K562 (cell line): ENCODE measurements around the gene FDPS. TPM values are rescaled to one million over a fixed set of nuclear protein-coding genes. Genes with fewer than 3 reads are reported as not detected.

ENCODE experiments used
- ATAC-seq: fragments of 200-7000 bp; cut with Tn5 transposase; 3 replicates; pipeline ENCODE4 v1.9.1; 2020; ENCODE audit warnings: moderate library complexity
- BruUV-seq: library from RNA; stranded (reverse); fragments of 400-500 nt; replicated peaks from 2 replicates; lab custom pipeline; 2021; lab: Mats Ljungman, UMichigan
- CTCF ChIA-PET: fragments of 300-600 bp; formaldehyde crosslinking; extraction: SDS; loops from one replicate; lab custom pipeline; 2021; ENCODE audit warnings: low intra/inter-chr PET ratio; lab: Yijun Ruan, JAX
- POLR2A ChIA-PET: fragments of 300-600, 350-650 bp; sonication (Branson Sonifier 250); formaldehyde crosslinking; extraction: SDS; loops from one replicate; lab custom pipeline; 2021; ENCODE audit warnings: antibody characterized with exemption, inconsistent platforms; lab: Yijun Ruan, JAX
- DNase-seq, 4 experiments: peaks; one replicate each; pipeline versions ENCODE4 v3.0.0 to v3.0.0-alpha.2; 2011 to 2018; ENCODE audit warnings: low spot score in 3 of 4, mixed read lengths in 3 of 4; ENCODE audit errors: extremely low read depth in 1 of 4
- FAIRE-seq: peaks from 2 replicates; lab custom pipeline; 2011; peaks lifted over from hg19 to GRCh38; lab: Jason Lieb, UNC
- H2AFZ ChIP-seq: 2 replicates; pipeline ENCODE4 v1.6.0; 2011; ENCODE audit warnings: low read depth, low read length, control low read depth, inconsistent platforms
- H3K27ac ChIP-seq: fragments of 200-600 bp; 3 replicates; pipeline ENCODE4 v1.8.0; 2011; ENCODE audit warnings: low read depth, mild to moderate bottlenecking, control low read depth, inconsistent platforms, low read length, moderate library complexity, mixed read lengths; ENCODE audit errors: extremely low read depth
- H3K27me3 ChIP-seq, 2 experiments: fragments of 300-600 bp in 1 of 2; 2 replicates in 1 of 2; 3 replicates in 1 of 2; pipeline versions ENCODE4 v1.6.0 to v1.8.0; 2011; ENCODE audit warnings: inconsistent platforms in 2 of 2, low read length in 2 of 2, mild to moderate bottlenecking in 1 of 2, mixed read lengths in 1 of 2, moderate library complexity in 1 of 2; ENCODE audit not compliant: control insufficient read depth in 2 of 2, insufficient read depth in 2 of 2
- H3K36me3 ChIP-seq: fragments of 300-600 bp; 3 replicates; pipeline ENCODE4 v1.8.0; 2011; ENCODE audit warnings: mild to moderate bottlenecking, low read length, inconsistent platforms; ENCODE audit not compliant: control insufficient read depth, insufficient read depth
- H3K4me1 ChIP-seq, 2 experiments: fragments of 200-600 bp in 1 of 2; replicated peaks in 1 of 2; 2 replicates in 1 of 2; 3 replicates in 1 of 2; pipeline versions ENCODE4 v1.5.1 to v1.8.0; 2011; ENCODE audit warnings: inconsistent platforms in 2 of 2, low read length in 2 of 2, mild to moderate bottlenecking in 1 of 2, mixed read lengths in 1 of 2, moderate library complexity in 1 of 2; ENCODE audit not compliant: control insufficient read depth in 2 of 2, insufficient read depth in 2 of 2
- H3K4me2 ChIP-seq: 2 replicates; pipeline ENCODE4 v1.6.1; 2011; ENCODE audit warnings: low read length, control low read depth, inconsistent platforms, mixed read lengths; ENCODE audit not compliant: insufficient read depth
- H3K4me3 ChIP-seq: fragments of 200-600 bp; sonication (generic), shearing (Covaris generic); 2 replicates; pipeline ENCODE4 v1.5.1; 2016; ENCODE audit warnings: control low read depth, inconsistent platforms
- H3K79me2 ChIP-seq: fragments of 200-600 bp; 3 replicates; pipeline ENCODE4 v1.8.0; 2011; ENCODE audit warnings: low read length, inconsistent platforms; ENCODE audit not compliant: control insufficient read depth, insufficient read depth
- H3K9ac ChIP-seq, 2 experiments: 2 replicates each; pipeline versions ENCODE4 v1.6.0 to v1.6.1; 2011; ENCODE audit warnings: low read depth in 2 of 2, low read length in 2 of 2, control low read depth in 1 of 2, inconsistent platforms in 1 of 2, mild to moderate bottlenecking in 1 of 2, mixed read lengths in 1 of 2; ENCODE audit not compliant: insufficient read depth in 1 of 2
- H3K9me1 ChIP-seq: one replicate; pipeline ENCODE4 v1.6.0; 2011; ENCODE audit warnings: inconsistent platforms, mild to moderate bottlenecking, low read length, moderate library complexity; ENCODE audit not compliant: control insufficient read depth, insufficient read depth
- H3K9me3 ChIP-seq: replicated peaks from 2 replicates; pipeline ENCODE4 v1.5.1; 2011; ENCODE audit warnings: low read depth, low read length, inconsistent platforms; ENCODE audit not compliant: control insufficient read depth, insufficient read depth
- H4K20me1 ChIP-seq: replicated peaks from 2 replicates; pipeline ENCODE4 v1.6.1; 2011; ENCODE audit warnings: low read length, inconsistent platforms, mixed read lengths; ENCODE audit not compliant: control insufficient read depth, insufficient read depth
- EP300 ChIP-seq: IDR thresholded peaks from 2 replicates; pipeline ENCODE4 v1.6.1; 2012; ENCODE audit warnings: low read length, improper control_type of control experiment
- SIRT6 ChIP-seq: IDR thresholded peaks from one replicate; pipeline ENCODE4 v1.6.1; 2012; ENCODE audit warnings: low read depth, mild to moderate bottlenecking, control low read depth, inconsistent platforms, low read length, moderate library complexity
- TCF7 ChIP-seq: sonication (generic); IDR thresholded peaks from 2 replicates; pipeline ENCODE4 v1.6.1; 2016; ENCODE audit warnings: antibody characterized with exemption, borderline replicate concordance
- TFAM ChIP-seq: fragments of 250-450 bp; sonication (Bioruptor Pico); conservative IDR thresholded peaks from 2 replicates; pipeline ENCODE4 v1.5.0; 2021; ENCODE audit warnings: mild to moderate bottlenecking, moderate library complexity
- ZKSCAN1 ChIP-seq: fragments of 150-350 bp; IDR thresholded peaks from 2 replicates; pipeline ENCODE4 v1.6.1; 2016; ENCODE audit warnings: low read depth, low read length
- ZNF407 ChIP-seq: fragments of 450-650 bp; IDR thresholded peaks from 2 replicates; pipeline ENCODE4 v1.6.1; 2016; ENCODE audit warnings: low read depth
- WGBS: fragments of 100-300 bp; shearing (Covaris generic); methylation state at CpG from one replicate; pipeline ENCODE4 v1.1.6; 2016; ENCODE audit warnings: low coverage, mixed read lengths; ENCODE audit not compliant: insufficient coverage; ENCODE audit errors: missing lambda C conversion rate; 5-methylcytosine and 5-hydroxymethylcytosine counted together
- in situ Hi-C: fragments of 300-500 bp; cut with MboI; formaldehyde crosslinking; loops from 4 replicates; pipeline ENCODE4 v1.15.0; 2018; ENCODE audit warnings: inconsistent platforms, mixed read lengths
- intact Hi-C: fragments of 100-400 bp; cut with micrococcal nuclease; formaldehyde crosslinking; loops from 2 replicates; pipeline ENCODE4 v1.14.2; 2022
- polyA plus RNA-seq, 8 experiments: library from polyadenylated mRNA; depleted of rRNA in 4 of 8; stranded (reverse) in 5 of 8; unstranded in 3 of 8; fragments of >200 nt; fragmentation: Nextera tagmentation in 2 of 8; fragmentation: Illumina TruSeq in 1 of 8; extraction: Ambion mirVana in 2 of 8; extraction: Trizol in 1 of 8; gene quantifications; 2 replicates each; pipeline versions ENCODE4 v1.2.1 to v1.2.3, GENCODE V29; 2011 to 2014; ENCODE audit warnings: inconsistent platforms in 1 of 8, missing spikeins in 1 of 8
- total RNA-seq, 7 experiments: library from RNA; depleted of rRNA in 6 of 7; stranded (reverse); fragments of >200 nt in 6 of 7; fragmentation: Illumina TruSeq in 2 of 7; extraction: Trizol in 2 of 7; gene quantifications; 2 replicates each; pipeline versions ENCODE4 v1.2.1 to v1.2.3, GENCODE V29; 2011 to 2021; ENCODE audit warnings: low replicate concordance in 1 of 7
- TF ChIP-seq, protein P1 (sequence below), 2 experiments: IDR thresholded peaks; 2 replicates each; pipeline ENCODE4 v1.6.1; 2011; ENCODE audit warnings: borderline replicate concordance in 1 of 2, control low read depth in 1 of 2, low read depth in 1 of 2, low read length in 1 of 2, mild to moderate bottlenecking in 1 of 2, mixed read lengths in 1 of 2, moderate library complexity in 1 of 2; ENCODE audit not compliant: insufficient read depth in 1 of 2, insufficient read length in 1 of 2, poor library complexity in 1 of 2, severe bottlenecking in 1 of 2; ENCODE audit errors: extremely low read depth in 1 of 2
- TF ChIP-seq, protein P2 (sequence below): sonication (generic); formaldehyde crosslinking; IDR thresholded peaks from 2 replicates; pipeline ENCODE4 v1.8.1; 2023; ENCODE audit warnings: mild to moderate bottlenecking, missing genetic modification reagents
- TF ChIP-seq, protein P3 (sequence below): fragments of 450-650 bp; IDR thresholded peaks from 2 replicates; pipeline ENCODE4 v1.6.1; 2016; ENCODE audit warnings: missing biosample characterization, missing genetic modification characterization

The FDPS gene
- total and polyA plus RNA-seq, 9 of the 15 experiments (the other 6 are each of a cell fraction or from before 2014, with no cell fraction given), result 247 to 884 (median 360) TPM

DNA sequence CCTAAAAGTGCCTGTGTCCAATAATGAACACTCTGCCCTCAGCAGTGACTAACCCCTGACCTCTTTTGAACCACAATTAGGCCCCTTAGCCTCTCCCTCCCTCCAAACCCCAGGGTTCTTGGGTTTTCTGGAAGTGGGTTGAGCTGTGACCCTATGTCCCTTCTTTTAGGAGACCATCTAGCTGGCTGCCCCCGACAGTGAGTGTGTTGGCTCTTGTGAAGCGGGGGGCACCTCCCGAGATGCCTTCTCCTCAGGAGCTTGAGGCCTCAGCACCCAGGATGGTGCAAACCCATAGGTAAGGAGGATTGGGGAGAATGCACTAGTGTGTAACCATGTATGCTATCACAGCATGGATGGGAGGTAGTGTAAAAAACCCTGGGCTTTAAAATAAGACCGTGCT lies 19.3 kb downstream of the FDPS start:
- 85% methylated on average over 4 of the region's 4 CpGs for WGBS
- TF ChIP-seq EP300 (no peak), ZNF407 (no peak), TCF7 (no peak), SIRT6 (no peak), ZKSCAN1 (no peak), TFAM (CRISPR knock-in tag) (no peak)
- TF ChIP-seq, protein P1, sequence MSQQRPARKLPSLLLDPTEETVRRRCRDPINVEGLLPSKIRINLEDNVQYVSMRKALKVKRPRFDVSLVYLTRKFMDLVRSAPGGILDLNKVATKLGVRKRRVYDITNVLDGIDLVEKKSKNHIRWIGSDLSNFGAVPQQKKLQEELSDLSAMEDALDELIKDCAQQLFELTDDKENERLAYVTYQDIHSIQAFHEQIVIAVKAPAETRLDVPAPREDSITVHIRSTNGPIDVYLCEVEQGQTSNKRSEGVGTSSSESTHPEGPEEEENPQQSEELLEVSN (IDR thresholded peaks at IDR 0.05; ENCODE audit: borderline replicate concordance in 1 of 2, extremely low read depth in 1 of 2, insufficient read depth in 1 of 2, insufficient read length in 1 of 2, low read depth in 1 of 2, low read length in 1 of 2, poor library complexity in 1 of 2, severe bottlenecking in 1 of 2), result no peak
- TF ChIP-seq, protein P2, sequence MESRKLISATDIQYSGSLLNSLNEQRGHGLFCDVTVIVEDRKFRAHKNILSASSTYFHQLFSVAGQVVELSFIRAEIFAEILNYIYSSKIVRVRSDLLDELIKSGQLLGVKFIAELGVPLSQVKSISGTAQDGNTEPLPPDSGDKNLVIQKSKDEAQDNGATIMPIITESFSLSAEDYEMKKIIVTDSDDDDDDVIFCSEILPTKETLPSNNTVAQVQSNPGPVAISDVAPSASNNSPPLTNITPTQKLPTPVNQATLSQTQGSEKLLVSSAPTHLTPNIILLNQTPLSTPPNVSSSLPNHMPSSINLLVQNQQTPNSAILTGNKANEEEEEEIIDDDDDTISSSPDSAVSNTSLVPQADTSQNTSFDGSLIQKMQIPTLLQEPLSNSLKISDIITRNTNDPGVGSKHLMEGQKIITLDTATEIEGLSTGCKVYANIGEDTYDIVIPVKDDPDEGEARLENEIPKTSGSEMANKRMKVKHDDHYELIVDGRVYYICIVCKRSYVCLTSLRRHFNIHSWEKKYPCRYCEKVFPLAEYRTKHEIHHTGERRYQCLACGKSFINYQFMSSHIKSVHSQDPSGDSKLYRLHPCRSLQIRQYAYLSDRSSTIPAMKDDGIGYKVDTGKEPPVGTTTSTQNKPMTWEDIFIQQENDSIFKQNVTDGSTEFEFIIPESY, result no peak
- TF ChIP-seq, protein P3, sequence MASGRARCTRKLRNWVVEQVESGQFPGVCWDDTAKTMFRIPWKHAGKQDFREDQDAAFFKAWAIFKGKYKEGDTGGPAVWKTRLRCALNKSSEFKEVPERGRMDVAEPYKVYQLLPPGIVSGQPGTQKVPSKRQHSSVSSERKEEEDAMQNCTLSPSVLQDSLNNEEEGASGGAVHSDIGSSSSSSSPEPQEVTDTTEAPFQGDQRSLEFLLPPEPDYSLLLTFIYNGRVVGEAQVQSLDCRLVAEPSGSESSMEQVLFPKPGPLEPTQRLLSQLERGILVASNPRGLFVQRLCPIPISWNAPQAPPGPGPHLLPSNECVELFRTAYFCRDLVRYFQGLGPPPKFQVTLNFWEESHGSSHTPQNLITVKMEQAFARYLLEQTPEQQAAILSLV, result no peak

More for the DNA sequence above, 19.3 kb downstream of the FDPS start:
- H3K9me1 ChIP-seq, result no peaks in the 10 kb centered on the region
- in situ Hi-C loops (no loop called here), intact Hi-C loops (loop anchor here (10.0 kb wide), 1 partner anchor 267 kb away; no protein-coding TSS in a partner anchor)
- no peak overlapping the region for H2AFZ ChIP-seq
- ChIA-PET POLR2A (interaction anchor here (0.6 to 3.0 kb wide), 5 partner anchors 10 to 76 kb away, joined by 3 to 10 read pairs (median 3); no protein-coding TSS in a partner anchor), CTCF (no interaction called here)
- peaks cover 19% of the 10 kb centered on the region for H3K79me2 ChIP-seq
- no TSS peak for BruUV-seq
- DNase-seq (no peak), FAIRE-seq (no peak), ATAC-seq (no peak)
- H3K9me3 ChIP-seq, result no peaks in the 10 kb centered on the region
- H3K9ac ChIP-seq, result peak overlapping the region in 1 of 2 experiments; percentile 55; a peak in 1 of 4 replicates
- no peak overlapping the region for H3K4me2 ChIP-seq
- H3K4me1 ChIP-seq, result peaks cover 9 to 37% of the 10 kb centered on the region in 2 experiments; a peak in 4 of 5 replicates
- H4K20me1 ChIP-seq, result no peaks in the 10 kb centered on the region; the same call in 1 of the 2 replicates
- H3K27me3 ChIP-seq, result no peaks in the 10 kb centered on the region
- no peak overlapping the region for H3K4me3 ChIP-seq
- no peak overlapping the region for H3K27ac ChIP-seq
- H3K36me3 ChIP-seq, result peaks cover 48% of the 10 kb centered on the region
